SU-DHL-6 (cell line): ENCODE results near the gene HYAL1.

ENCODE experiments used
- H2AFZ ChIP-seq: fragments of 200-600 bp; sonication (generic); 2 replicates; pipeline ENCODE4 v1.6.1; 2014; ENCODE audit warnings: low read depth, mild to moderate bottlenecking, moderate library complexity, mixed read lengths, antibody characterized with exemption, low read length; ENCODE audit not compliant: severe bottlenecking
- H3F3A ChIP-seq: fragments of 200-600 bp; shearing (Covaris generic); 2 replicates; pipeline ENCODE4 v1.6.0; 2016; ENCODE audit warnings: antibody characterized with exemption, mild to moderate bottlenecking; ENCODE audit not compliant: insufficient read depth
- H3K27ac ChIP-seq: fragments of 200-600 bp; sonication (generic); 2 replicates; pipeline ENCODE4 v1.5.1; 2016; ENCODE audit warnings: low read depth, mild to moderate bottlenecking, low read length, moderate library complexity, mixed read lengths
- H3K27me3 ChIP-seq: fragments of 200-600 bp; sonication (generic), shearing (Covaris generic); 2 replicates; pipeline ENCODE4 v1.6.0; 2014; ENCODE audit warnings: mild to moderate bottlenecking, low read length
- H3K36me3 ChIP-seq: fragments of 200-600 bp; sonication (generic); 2 replicates; pipeline ENCODE4 v1.6.1; 2014; ENCODE audit warnings: mild to moderate bottlenecking, low read length, mixed read lengths
- H3K4me2 ChIP-seq: fragments of 300-600, 200-600 bp; shearing (Covaris generic), sonication (generic); 2 replicates; pipeline ENCODE4 v1.6.0; 2014; ENCODE audit warnings: low read length, low read depth, mild to moderate bottlenecking; ENCODE audit not compliant: poor library complexity, severe bottlenecking
- H3K4me3 ChIP-seq: fragments of 200-600 bp; sonication (generic); 2 replicates; pipeline ENCODE4 v1.5.1; 2014; ENCODE audit warnings: antibody characterized with exemption, low read length, mild to moderate bottlenecking, mixed read lengths; ENCODE audit not compliant: insufficient read depth, poor library complexity, severe bottlenecking
- H3K79me2 ChIP-seq: fragments of 200-600 bp; sonication (generic); 2 replicates; pipeline ENCODE4 v1.6.1; 2014; ENCODE audit warnings: mild to moderate bottlenecking, low read length, moderate library complexity; ENCODE audit not compliant: insufficient read depth
- H3K9ac ChIP-seq: fragments of 200-600 bp; sonication (generic); 2 replicates; pipeline ENCODE4 v1.7.0; 2014; ENCODE audit warnings: mild to moderate bottlenecking, low read length
- H3K9me2 ChIP-seq: fragments of 200-600 bp; sonication (generic); replicated peaks from 2 replicates; pipeline ENCODE4 v1.6.1; 2014; ENCODE audit warnings: low read length; ENCODE audit not compliant: insufficient read depth
- H3K9me3 ChIP-seq: fragments of 200-600 bp; sonication (generic); 2 replicates; pipeline ENCODE4 v1.6.1; 2014; ENCODE audit warnings: low read length, mixed read lengths; ENCODE audit not compliant: insufficient read depth
- H4K20me1 ChIP-seq: fragments of 200-600 bp; sonication (generic); 2 replicates; pipeline ENCODE4 v1.6.1; 2014; ENCODE audit warnings: low read depth, mild to moderate bottlenecking, antibody characterized with exemption, low read length, moderate library complexity, mixed read lengths
- EZH2phosphoT487 ChIP-seq: fragments of 200-600 bp; sonication (generic), shearing (Covaris generic); conservative IDR thresholded peaks from 2 replicates; pipeline ENCODE4 v1.6.1; 2018; ENCODE audit warnings: mild to moderate bottlenecking, antibody characterized with exemption, low read length, moderate library complexity, mixed read lengths
- TF ChIP-seq, protein P1 (sequence below): fragments of 200-600 bp; sonication (generic); IDR thresholded peaks from one replicate; pipeline ENCODE4 v1.5.1; 2017; ENCODE audit warnings: antibody characterized with exemption, mild to moderate bottlenecking, low read length, moderate library complexity; ENCODE audit not compliant: insufficient read depth, poor library complexity, severe bottlenecking

The HYAL1 gene

DNA sequence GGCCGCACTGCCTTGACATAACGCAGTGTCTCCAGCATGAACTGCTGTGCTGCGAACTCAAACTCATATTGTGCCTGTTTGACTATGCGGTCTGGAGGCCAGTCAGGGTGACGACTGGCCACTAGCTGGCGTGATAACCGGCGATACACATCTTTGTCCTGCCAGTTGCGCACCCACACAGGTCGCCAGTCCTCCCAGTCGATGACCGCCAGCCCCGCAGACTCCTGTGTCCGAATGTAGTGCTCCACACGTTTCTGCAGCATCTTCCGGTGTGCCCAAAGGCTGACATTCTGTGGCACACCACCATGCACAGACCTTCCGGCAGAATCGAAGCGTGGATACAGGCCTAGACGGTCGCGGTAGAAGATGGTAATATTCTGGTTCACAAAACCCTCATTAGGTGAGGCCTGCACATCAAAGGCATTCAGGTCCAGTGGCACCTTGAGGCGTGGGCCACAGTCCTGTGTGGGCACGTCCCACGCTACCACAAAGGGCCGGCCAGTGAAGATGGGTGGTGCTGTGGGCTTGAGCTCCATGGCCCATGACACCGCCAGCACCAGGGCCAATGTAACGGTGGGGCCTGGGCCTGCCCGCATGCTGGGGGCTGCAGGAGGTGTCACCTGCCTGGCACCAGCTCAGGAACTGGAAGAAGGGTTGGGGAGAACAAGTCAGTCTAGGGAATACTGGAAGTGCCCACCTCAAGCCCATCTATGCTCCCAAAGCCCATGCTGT is 16.7 kb upstream of the HYAL1 start:
- peak overlapping the region; percentile 87 for H3K4me3 ChIP-seq
- no peaks in the 10 kb centered on the region for H3K9me2 ChIP-seq
- peak overlapping the region; percentile 92 for H3K4me2 ChIP-seq
- no peaks in the 10 kb centered on the region for H3F3A ChIP-seq
- no peak overlapping the region for H2AFZ ChIP-seq
- no peaks in the 10 kb centered on the region for H4K20me1 ChIP-seq
- no peaks in the 10 kb centered on the region for H3K79me2 ChIP-seq
- no peaks in the 10 kb centered on the region for H3K9me3 ChIP-seq
- H3K27me3 ChIP-seq: no peaks in the 10 kb centered on the region
- no peak overlapping the region for H3K27ac ChIP-seq
- no peaks in the 10 kb centered on the region for H3K36me3 ChIP-seq
- TF ChIP-seq, protein P1, sequence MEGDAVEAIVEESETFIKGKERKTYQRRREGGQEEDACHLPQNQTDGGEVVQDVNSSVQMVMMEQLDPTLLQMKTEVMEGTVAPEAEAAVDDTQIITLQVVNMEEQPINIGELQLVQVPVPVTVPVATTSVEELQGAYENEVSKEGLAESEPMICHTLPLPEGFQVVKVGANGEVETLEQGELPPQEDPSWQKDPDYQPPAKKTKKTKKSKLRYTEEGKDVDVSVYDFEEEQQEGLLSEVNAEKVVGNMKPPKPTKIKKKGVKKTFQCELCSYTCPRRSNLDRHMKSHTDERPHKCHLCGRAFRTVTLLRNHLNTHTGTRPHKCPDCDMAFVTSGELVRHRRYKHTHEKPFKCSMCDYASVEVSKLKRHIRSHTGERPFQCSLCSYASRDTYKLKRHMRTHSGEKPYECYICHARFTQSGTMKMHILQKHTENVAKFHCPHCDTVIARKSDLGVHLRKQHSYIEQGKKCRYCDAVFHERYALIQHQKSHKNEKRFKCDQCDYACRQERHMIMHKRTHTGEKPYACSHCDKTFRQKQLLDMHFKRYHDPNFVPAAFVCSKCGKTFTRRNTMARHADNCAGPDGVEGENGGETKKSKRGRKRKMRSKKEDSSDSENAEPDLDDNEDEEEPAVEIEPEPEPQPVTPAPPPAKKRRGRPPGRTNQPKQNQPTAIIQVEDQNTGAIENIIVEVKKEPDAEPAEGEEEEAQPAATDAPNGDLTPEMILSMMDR: no peak
- TF ChIP-seq EZH2phosphoT487: no peak
- H3K9ac ChIP-seq: peak overlapping the region; percentile 81

- Histone ChIP-seq H3K4me3 (no peak overlapping the region), H3K9me2 (no peaks in the 10 kb centered on the region), H3K9ac (no peak overlapping the region), H3K9me3 (no peaks in the 10 kb centered on the region), H3F3A (no peaks in the 10 kb centered on the region), H2AFZ (no peak overlapping the region), H3K36me3 (no peaks in the 10 kb centered on the region), H3K27me3 (no peaks in the 10 kb centered on the region), H3K27ac (no peak overlapping the region), H3K4me2 (no peak overlapping the region), H4K20me1 (no peaks in the 10 kb centered on the region), H3K79me2 (no peaks in the 10 kb centered on the region)
- TF ChIP-seq, protein P1: no peak
- TF ChIP-seq EZH2phosphoT487: no peak
Measured at GRCh38 chr3:50319181-50319893, 16.0 kb upstream of the HYAL1 start.

DNA sequence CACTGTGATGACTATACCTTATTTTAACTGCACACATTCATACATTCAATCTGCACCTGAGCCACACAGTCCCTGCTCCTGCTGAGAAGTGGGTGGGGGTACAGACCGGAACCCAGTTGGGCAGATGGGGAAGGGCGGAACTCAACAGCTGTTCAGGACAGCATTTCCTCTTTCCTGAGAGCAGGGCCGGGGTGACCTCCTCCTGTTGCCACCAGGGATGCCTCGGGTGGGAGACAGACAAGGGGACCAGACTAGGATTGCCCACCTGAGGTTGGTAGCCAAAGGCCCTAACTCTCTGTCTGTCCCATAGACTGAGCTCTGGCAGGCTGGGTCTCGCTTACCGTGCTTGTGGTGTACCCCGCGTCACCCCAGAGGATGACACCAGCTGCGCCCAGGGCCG is 15.2 kb upstream of the HYAL1 start:
- no peak overlapping the region for H3K4me2 ChIP-seq
- no peak overlapping the region for H2AFZ ChIP-seq
- H3K27me3 ChIP-seq: no peaks in the 10 kb centered on the region
- H3K9ac ChIP-seq: no peak overlapping the region
- H3F3A ChIP-seq: 0 out of 2 replicates have a peak, but pooled peaks cover 3% of the 10 kb centered on the region
- no peaks in the 10 kb centered on the region for H3K79me2 ChIP-seq
- no peaks in the 10 kb centered on the region for H3K9me2 ChIP-seq
- no peaks in the 10 kb centered on the region for H3K9me3 ChIP-seq
- no peak overlapping the region for H3K4me3 ChIP-seq
- no peaks in the 10 kb centered on the region for H4K20me1 ChIP-seq
- no peaks in the 10 kb centered on the region for H3K36me3 ChIP-seq
- TF ChIP-seq EZH2phosphoT487: no peak
- no peak overlapping the region for H3K27ac ChIP-seq

DNA sequence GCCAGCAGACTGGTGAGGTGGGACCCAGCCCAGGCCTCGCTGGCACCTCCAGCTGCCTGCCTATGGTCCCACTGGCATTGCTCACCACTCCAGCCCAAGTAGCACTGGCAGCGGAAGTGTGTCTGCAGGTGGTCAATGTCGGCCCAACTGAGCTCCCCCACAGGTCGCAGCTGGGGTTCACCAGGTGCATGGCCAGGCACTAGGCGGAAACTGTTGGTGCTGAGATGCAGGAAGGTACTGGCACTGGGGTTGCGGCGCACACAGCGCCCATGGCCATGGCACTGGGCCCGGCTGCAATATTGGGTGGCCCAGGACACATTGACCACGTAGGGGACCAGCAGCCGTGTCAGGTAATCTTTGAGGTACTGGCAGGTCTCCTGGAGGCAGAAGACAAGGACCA is 14.8 kb upstream of the HYAL1 start:
- no peaks in the 10 kb centered on the region for H3K27me3 ChIP-seq
- H3K79me2 ChIP-seq: no peaks in the 10 kb centered on the region
- H3K9ac ChIP-seq: no peak overlapping the region
- no peaks in the 10 kb centered on the region for H4K20me1 ChIP-seq
- 0 out of 2 replicates have a peak, but pooled peaks cover 3% of the 10 kb centered on the region for H3F3A ChIP-seq
- TF ChIP-seq EZH2phosphoT487: no peak
- TF ChIP-seq, protein P1: no peak
- no peak overlapping the region for H3K4me3 ChIP-seq
- no peak overlapping the region for H3K4me2 ChIP-seq
- no peaks in the 10 kb centered on the region for H3K36me3 ChIP-seq
- no peaks in the 10 kb centered on the region for H3K9me2 ChIP-seq
- H3K27ac ChIP-seq: no peak overlapping the region
- no peak overlapping the region for H2AFZ ChIP-seq
- no peaks in the 10 kb centered on the region for H3K9me3 ChIP-seq
